Brain microvascular endothelial cell (primary cell): ENCODE results near the gene CCKAR.

Experiments used
- DNase-seq: peaks from one replicate; pipeline ENCODE4 v3.0.0-alpha.2; 2020
- H3K27ac ChIP-seq: fragments of 250-450 bp; sonication (Bioruptor Pico); 2 replicates; pipeline ENCODE4 v1.5.1; 2020; ENCODE audit warnings: mild to moderate bottlenecking, moderate library complexity
- H3K27me3 ChIP-seq: fragments of 250-450 bp; sonication (Bioruptor Pico); replicated peaks from 2 replicates; pipeline ENCODE4 v1.5.1; 2020; ENCODE audit warnings: mild to moderate bottlenecking
- H3K36me3 ChIP-seq: fragments of 250-450 bp; sonication (Bioruptor Pico); replicated peaks from 2 replicates; pipeline ENCODE4 v1.5.1; 2020; ENCODE audit warnings: mild to moderate bottlenecking
- H3K4me3 ChIP-seq: 2 replicates; pipeline ENCODE4 v1.5.1; 2011; ENCODE audit warnings: low read depth, mild to moderate bottlenecking, control low read depth, low read length, moderate library complexity
- CTCF ChIP-seq: IDR thresholded peaks from 2 replicates; pipeline ENCODE4 v1.5.1; 2011; ENCODE audit warnings: low read depth, mild to moderate bottlenecking, moderate library complexity, low read length, control low read depth, inconsistent platforms; ENCODE audit errors: missing control alignments
- in situ Hi-C: cut with HindIII; loops from 2 replicates; pipeline ENCODE4 v1.10.0; 2017; ENCODE audit warnings: low sequenced_read_pairs, low pct_ligation_motif_present

CCKAR gene

GRCh38 chr4:26468283-26468949 lies 21.9 kb downstream of the CCKAR start:
- H3K36me3 ChIP-seq = no peaks in the 10 kb centered on the region
- no peaks in the 10 kb centered on the region for H3K27me3 ChIP-seq
- no peak for TF ChIP-seq CTCF
- H3K4me3 ChIP-seq = no peak overlapping the region
- no peak overlapping the region for H3K27ac ChIP-seq
- DNase-seq = no peak
- in situ Hi-C loops = loop anchor here (25.0 kb wide), 1 partner anchor 244 kb away; no protein-coding TSS in a partner anchor

GRCh38 chr4:26467724-26468123 lies 22.6 kb downstream of the CCKAR start:
- H3K4me3 ChIP-seq = no peak overlapping the region
- no peak for DNase-seq
- H3K27ac ChIP-seq = no peak overlapping the region
- H3K27me3 ChIP-seq = no peaks in the 10 kb centered on the region
- in situ Hi-C loops = loop anchor here (25.0 kb wide), 1 partner anchor 245 kb away; no protein-coding TSS in a partner anchor
- TF ChIP-seq CTCF = no peak
- H3K36me3 ChIP-seq = no peaks in the 10 kb centered on the region

- H3K27me3 ChIP-seq = no peaks in the 10 kb centered on the region
- H3K36me3 ChIP-seq = no peaks in the 10 kb centered on the region
- in situ Hi-C loops = loop anchor here (25.0 kb wide), 1 partner anchor 246 kb away; no protein-coding TSS in a partner anchor
- H3K4me3 ChIP-seq = no peak overlapping the region
- TF ChIP-seq CTCF = no peak
- DNase-seq = no peak
- H3K27ac ChIP-seq = no peak overlapping the region
Measured at GRCh38 chr4:26466578-26467270, 23.6 kb downstream of the CCKAR start.

GRCh38 chr4:26464420-26465095 lies 25.7 kb downstream of the CCKAR start:
- no peak overlapping the region for H3K27ac ChIP-seq
- no peak overlapping the region for H3K4me3 ChIP-seq
- DNase-seq = no peak
- H3K27me3 ChIP-seq = no peaks in the 10 kb centered on the region
- no peak for TF ChIP-seq CTCF
- in situ Hi-C loops = loop anchor here (25.0 kb wide), 1 partner anchor 248 kb away; no protein-coding TSS in a partner anchor
- H3K36me3 ChIP-seq = no peaks in the 10 kb centered on the region

GRCh38 chr4:26463386-26463785 lies 26.9 kb downstream of the CCKAR start:
- no peak overlapping the region for H3K4me3 ChIP-seq
- H3K27ac ChIP-seq = no peak overlapping the region
- no peak for TF ChIP-seq CTCF
- in situ Hi-C loops = loop anchor here (25.0 kb wide), 1 partner anchor 249 kb away; no protein-coding TSS in a partner anchor
- H3K27me3 ChIP-seq = no peaks in the 10 kb centered on the region
- DNase-seq = no peak
- no peaks in the 10 kb centered on the region for H3K36me3 ChIP-seq
